Left cardiac atrium (tissue), 4 donors: ENCODE measurements around the gene TMEM266. TPM values are rescaled to one million over a fixed set of nuclear protein-coding genes. Genes with fewer than 3 reads are reported as not detected.

Experiments used
- ATAC-seq, 2 donors: fragments of 200-7000 bp; cut with Tn5 transposase; one replicate each; pipeline ENCODE4 v1.9.1; 2020; ENCODE audit warnings: mild to moderate bottlenecking in 2 of 2, moderate library complexity in 2 of 2
- DNase-seq: peaks from one replicate; pipeline ENCODE4 v3.0.0-alpha.2; 2020
- intact Hi-C, 2 donors: fragments of 100-400 bp; cut with DNase I; formaldehyde crosslinking; loops; one replicate each; pipeline versions ENCODE4 v1.14.1 to v1.15.1; 2022 to 2023
- total RNA-seq, 2 donors: library from RNA; stranded (reverse); fragmentation: NEBNext Ultra II Directional; extraction: Animal tissue kit (Norgen Biotek cat#: 25700); gene quantifications; one replicate each; pipeline ENCODE4 v1.2.1, GENCODE V29; 2021
- donor health status: DM: no; HTN: yes; CAD: no.
- donor health status: DM: no; HTN: yes; CAD: no; lungs with severe emphysema.
- donor health status: DM: yes; HTN: yes; CAD: no.
- donor health status: Dilated cardiomyopathy.

Gene TMEM266
- total RNA-seq, 2 donors from 2014 or later: 0.12 to 0.29 TPM

DNA sequence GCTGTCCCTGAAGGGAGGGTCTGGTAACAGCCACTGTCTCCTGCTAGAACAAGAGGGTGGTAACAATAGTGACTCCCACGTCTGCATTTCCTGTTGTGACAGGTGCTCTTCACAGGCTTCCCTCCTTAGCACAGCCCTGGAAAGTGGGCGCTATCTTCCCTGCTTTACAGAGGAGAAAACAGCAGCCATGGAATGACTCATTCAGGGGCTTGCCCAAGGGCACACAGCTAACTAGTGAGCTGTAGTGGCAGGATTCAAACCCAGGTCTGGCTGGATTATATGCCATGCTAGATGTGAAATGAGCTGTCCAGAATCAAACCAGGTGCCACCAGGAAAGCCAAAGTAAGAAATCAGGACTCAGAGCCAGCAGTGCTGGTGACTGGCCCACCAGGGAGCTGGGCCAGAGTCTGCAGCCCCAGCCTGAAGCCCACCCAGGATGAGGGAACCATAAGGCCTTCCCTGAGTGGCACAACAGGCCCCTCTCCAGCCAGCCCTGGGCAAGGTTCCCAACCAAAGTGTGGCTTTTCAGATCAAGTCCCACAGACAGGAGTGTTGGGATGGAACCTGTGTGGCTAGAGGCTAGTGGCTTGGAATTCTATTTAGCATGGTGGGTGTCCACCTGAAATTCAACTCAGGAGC is 149.1 kb downstream of the TMEM266 start:
- DNase-seq (peak; percentile 10), ATAC-seq (no peak)
- intact Hi-C loops: no loop called here

GRCh38 chr15:76209523-76209922 is 149.7 kb downstream of the TMEM266 start:
- intact Hi-C loops: no loop called here
- DNase-seq (no peak), ATAC-seq (no peak)

GRCh38 chr15:76209942-76210341 is 150.2 kb downstream of the TMEM266 start:
- intact Hi-C loops: no loop called here
- DNase-seq (no peak), ATAC-seq (peak; percentile 27 to 68)

DNA sequence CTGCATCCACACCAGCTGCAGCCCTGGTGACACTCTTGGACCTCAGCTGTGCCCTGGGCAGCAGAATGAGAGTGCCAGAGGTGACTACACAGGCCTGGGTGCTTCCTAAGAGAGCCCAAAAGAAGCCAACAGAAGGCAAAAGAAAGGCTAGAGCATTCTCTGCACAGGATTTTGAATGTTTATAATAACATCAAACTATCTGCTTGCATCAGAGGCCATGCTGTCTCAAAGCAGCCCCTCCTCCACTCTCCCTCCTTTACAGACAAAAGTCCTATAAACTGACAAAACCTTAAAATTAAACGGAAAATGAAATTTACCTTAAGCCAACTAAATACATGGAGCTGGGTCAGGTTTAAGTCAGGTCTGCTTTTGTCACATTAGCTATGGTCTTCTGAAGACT is 155.8 kb downstream of the TMEM266 start:
- DNase-seq (no peak), ATAC-seq (no peak)
- intact Hi-C loops: no loop called here

GRCh38 chr15:76217029-76217881 is 157.5 kb downstream of the TMEM266 start:
- ATAC-seq: peak in 1 of 2 donors; percentile 57
- DNase-seq: no peak
- intact Hi-C loops: no loop called here

- intact Hi-C loops: no loop called here
- ATAC-seq (no peak), DNase-seq (no peak)
Observed at GRCh38 chr15:76217882-76218217, 158.1 kb downstream of the TMEM266 start.

DNA sequence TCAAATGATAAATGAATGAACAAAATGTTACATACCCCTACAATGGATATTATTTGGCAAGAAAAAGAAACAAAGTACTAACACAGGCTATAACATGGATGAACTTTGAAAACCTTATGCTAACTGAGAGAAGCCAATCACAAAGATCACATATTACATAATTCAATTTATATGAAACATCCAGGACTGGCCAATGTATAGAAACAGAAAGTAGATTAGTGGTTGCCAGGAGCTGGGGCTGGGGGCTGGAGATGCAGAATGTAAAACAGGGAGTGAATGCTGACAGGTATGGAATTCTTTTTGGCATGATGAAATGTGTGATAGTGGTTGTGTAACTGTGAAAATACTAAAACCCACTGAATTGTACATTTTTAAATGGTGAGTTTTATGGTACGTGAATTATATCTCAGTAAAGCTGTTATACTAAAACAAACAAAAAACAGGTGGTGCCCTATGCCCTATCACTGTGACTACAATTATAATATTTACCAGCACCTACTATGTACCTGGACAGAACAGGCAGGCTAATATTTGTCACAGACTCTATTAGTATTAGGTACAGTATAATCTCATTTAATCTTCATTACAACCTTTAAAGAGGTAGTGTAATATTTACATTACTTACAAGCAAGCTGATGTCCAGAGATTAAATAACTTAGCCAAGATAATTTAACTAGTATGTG is 161.4 kb downstream of the TMEM266 start:
- intact Hi-C loops: no loop called here
- ATAC-seq (no peak), DNase-seq (no peak)

DNA sequence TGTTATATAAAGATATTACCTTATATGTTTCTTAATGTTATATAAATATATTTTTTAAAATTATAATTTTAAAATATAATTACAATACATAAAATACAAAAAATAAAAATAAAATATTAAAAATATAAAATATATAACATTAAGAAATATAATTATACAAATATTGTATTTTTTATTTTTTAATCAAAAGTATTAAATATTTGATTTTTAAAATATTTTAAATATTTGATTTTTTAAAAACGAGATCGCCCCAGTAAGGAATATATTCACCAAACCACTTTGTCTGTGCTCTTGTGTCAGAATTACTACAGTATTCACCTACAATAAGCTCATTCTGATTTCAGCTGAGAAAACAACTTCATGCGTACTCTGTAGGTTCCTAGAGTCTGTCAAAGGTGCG is 162.4 kb downstream of the TMEM266 start:
- intact Hi-C loops: no loop called here
- ATAC-seq (no peak), DNase-seq (no peak)

- ATAC-seq (no peak), DNase-seq (no peak)
- intact Hi-C loops: no loop called here
Observed at GRCh38 chr15:76223521-76223920, 163.7 kb downstream of the TMEM266 start.

DNA sequence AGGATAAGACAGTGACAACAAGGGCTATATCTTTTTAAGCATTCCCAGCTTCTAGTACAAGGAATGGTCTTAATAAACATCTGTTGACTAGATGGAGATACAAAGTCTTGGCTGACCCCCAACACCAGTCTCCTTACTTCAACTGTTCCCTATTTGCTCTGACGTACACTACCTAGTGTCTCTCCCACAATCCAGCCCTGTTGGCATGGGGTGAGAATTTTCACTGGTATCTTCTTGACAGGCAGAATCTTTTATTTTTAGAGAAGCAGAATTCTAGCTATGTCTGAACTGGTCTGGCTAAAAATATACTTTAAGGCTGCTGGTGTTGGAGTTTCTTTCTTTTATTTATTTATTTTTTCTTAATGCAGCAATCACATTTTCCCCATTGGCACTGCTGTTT is 169.5 kb downstream of the TMEM266 start:
- ATAC-seq (peak; percentile 63 to 84), DNase-seq (no peak)
- intact Hi-C loops: no loop called here

- ATAC-seq (no peak), DNase-seq (no peak)
- intact Hi-C loops: no loop called here
Observed at GRCh38 chr15:76233921-76234320, 174.1 kb downstream of the TMEM266 start.

- intact Hi-C loops: no loop called here
- DNase-seq (no peak), ATAC-seq (no peak)
Observed at GRCh38 chr15:76234337-76234889, 174.6 kb downstream of the TMEM266 start.

DNA sequence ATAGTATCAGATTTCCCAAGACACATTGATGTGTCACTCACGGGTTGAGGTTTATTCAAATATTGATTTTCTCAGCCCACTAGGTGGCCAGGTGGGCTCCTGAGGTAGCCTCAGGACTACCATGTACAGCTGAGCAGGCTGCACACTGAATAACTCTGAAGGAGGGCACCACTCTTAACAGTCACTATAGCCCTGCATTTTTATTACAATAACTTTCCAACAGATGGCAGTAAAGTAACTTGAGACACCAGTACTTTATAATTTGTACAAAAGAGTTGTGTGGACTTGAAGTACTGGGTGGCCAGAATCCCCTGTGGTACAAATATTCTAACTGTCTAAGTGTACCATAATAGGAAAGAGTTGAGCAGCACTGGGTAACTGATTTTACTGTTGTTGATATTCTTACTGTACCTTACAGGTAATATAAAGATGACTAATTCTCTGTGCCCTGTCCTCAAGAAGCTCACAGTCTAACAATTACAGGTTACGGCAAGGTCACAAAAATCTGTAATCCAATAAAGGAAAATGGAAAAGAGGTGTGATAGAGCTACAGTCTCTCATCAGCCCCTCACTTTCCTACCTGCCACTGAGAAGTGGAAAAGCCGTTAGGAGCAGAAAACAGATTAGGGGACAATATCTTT is 175.5 kb downstream of the TMEM266 start:
- ATAC-seq: peak; percentile 70 to 78
- intact Hi-C loops: loop anchor here in 1 of 2 donors (5.0 kb wide), 2 partner anchors 97 to 632 kb away; no protein-coding TSS in a partner anchor
- no peak for DNase-seq

DNA sequence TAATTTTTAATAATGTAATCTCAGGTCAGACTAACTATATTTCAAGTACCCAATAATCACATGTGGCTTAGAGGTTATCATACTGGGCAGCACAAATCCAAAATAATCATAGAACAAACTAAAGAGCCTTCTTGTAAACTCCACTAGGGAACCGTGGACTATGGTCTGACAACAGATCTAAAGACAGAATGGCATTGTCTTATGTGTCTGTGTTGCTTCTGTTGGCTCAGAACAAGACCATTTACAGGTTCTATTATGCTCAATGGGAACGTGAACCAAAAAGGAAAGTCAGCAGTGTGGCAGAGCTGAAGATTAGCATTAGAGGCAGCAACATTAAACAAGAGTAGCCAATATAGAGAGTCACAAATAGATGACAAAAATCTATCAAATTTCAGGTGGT is 176.6 kb downstream of the TMEM266 start:
- no peak for ATAC-seq
- no peak for DNase-seq
- intact Hi-C loops: loop anchor here in 1 of 2 donors (5.0 kb wide), 2 partner anchors 96 to 631 kb away; no protein-coding TSS in a partner anchor

DNA sequence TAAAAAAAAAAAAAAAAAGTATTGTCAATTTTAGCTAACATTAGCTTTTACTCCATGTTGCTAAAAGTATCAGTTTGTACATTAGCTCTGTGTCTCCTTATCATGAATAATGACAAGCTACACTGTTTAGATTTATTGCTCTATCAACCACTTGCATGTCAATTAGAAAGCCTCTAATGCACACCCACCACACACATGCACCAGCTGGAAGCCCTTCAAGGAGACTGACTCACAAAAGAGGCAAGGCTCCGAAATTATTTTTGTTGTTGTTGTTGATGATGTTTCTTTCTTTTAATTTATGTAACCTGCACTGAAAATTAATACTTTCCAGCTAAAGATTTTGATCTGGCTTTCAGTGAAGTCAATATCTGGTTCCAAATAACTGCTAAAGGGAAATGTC is 180.0 kb downstream of the TMEM266 start:
- ATAC-seq: no peak
- DNase-seq: no peak
- intact Hi-C loops: loop anchor here in 1 of 2 donors (5.0 kb wide), 2 partner anchors 93 to 628 kb away; no protein-coding TSS in a partner anchor

DNA sequence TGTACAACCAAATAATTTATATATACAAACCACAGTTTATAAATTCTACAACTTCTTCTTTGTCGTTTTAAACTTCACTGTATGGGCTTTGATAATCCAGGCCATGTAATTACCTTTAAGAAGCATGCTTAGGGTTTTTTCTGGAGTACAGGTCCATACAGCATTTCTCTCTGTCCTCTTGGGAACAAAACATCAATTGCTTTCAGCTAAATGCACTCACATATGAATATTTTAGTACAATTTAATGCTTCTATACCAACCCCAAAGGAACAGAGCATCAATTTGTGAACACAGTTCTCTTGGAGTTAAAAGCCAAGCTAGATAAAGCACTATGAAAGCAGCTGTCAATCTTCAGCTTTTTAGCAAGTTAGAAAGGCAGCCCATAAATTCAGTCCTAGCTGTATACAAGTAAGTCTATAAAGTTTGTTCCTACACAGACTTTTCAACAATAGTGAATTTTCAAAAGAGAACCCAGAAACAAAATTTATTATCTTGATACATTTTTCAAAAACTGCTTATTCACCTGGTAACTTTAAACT is 185.4 kb downstream of the TMEM266 start:
- intact Hi-C loops: no loop called here
- no peak for ATAC-seq

GRCh38 chr15:76251717-76252116 is 191.9 kb downstream of the TMEM266 start:
- DNase-seq (no peak), ATAC-seq (no peak)
- intact Hi-C loops: no loop called here

More for the DNA sequence above, 185.4 kb downstream of the TMEM266 start:
- DNase-seq: no peak

- intact Hi-C loops: no loop called here
- ATAC-seq (no peak), DNase-seq (no peak)
Observed at GRCh38 chr15:76252249-76252648, 192.5 kb downstream of the TMEM266 start.
